Mesenchymal stem cell (in vitro differentiated cells and primary cell): ENCODE data around the gene LDLRAD2.

Experiments used
- DNase-seq: peaks from one replicate; pipeline ENCODE4 v3.0.0-alpha.2; 2013
- H2AFZ ChIP-seq: one replicate; pipeline ENCODE4 v1.6.1; 2013; ENCODE audit warnings: low read depth, mild to moderate bottlenecking, control low read depth, inconsistent platforms, low read length, moderate library complexity
- H2AK5ac ChIP-seq: 2 replicates; pipeline ENCODE4 v1.6.1; 2013; ENCODE audit warnings: low read length, moderate library complexity, mild to moderate bottlenecking, inconsistent platforms; ENCODE audit not compliant: severe bottlenecking
- H2BK120ac ChIP-seq: one replicate; pipeline ENCODE4 v1.6.1; 2013; ENCODE audit warnings: low read depth, mild to moderate bottlenecking, inconsistent platforms, low read length, moderate library complexity
- H2BK12ac ChIP-seq, 2 experiments: one replicate each; pipeline ENCODE4 v1.6.1; 2013; ENCODE audit warnings: inconsistent platforms in 2 of 2, low read length in 2 of 2, mild to moderate bottlenecking in 2 of 2, moderate library complexity in 2 of 2, control low read depth in 1 of 2
- H2BK15ac ChIP-seq: one replicate; pipeline ENCODE4 v1.6.1; 2013; ENCODE audit warnings: mild to moderate bottlenecking, low read depth, inconsistent platforms; ENCODE audit not compliant: poor library complexity, severe bottlenecking
- H2BK5ac ChIP-seq: 2 replicates; pipeline ENCODE4 v1.6.1; 2013; ENCODE audit warnings: low read depth, mild to moderate bottlenecking, low read length, control low read depth, inconsistent platforms; ENCODE audit not compliant: poor library complexity, severe bottlenecking
- H3K14ac ChIP-seq, 2 experiments: one replicate each; pipeline ENCODE4 v1.6.1; 2013; ENCODE audit warnings: inconsistent platforms in 2 of 2, low read length in 2 of 2, control low read depth in 1 of 2, mild to moderate bottlenecking in 1 of 2, moderate library complexity in 1 of 2
- H3K18ac ChIP-seq, 2 experiments: one replicate each; pipeline ENCODE4 v1.6.1; 2013; ENCODE audit warnings: inconsistent platforms in 2 of 2, low read length in 2 of 2, control low read depth in 1 of 2, low read depth in 1 of 2, mild to moderate bottlenecking in 1 of 2
- H3K23ac ChIP-seq, 2 experiments: one replicate each; pipeline ENCODE4 v1.6.1; 2013; ENCODE audit warnings: inconsistent platforms in 2 of 2, low read length in 2 of 2, mild to moderate bottlenecking in 2 of 2, moderate library complexity in 2 of 2, control low read depth in 1 of 2
- H3K27ac ChIP-seq: 2 replicates; pipeline ENCODE4 v1.5.1; 2013; ENCODE audit warnings: mild to moderate bottlenecking, moderate library complexity, low read length, control low read depth, inconsistent platforms; ENCODE audit not compliant: poor library complexity, severe bottlenecking
- H3K27me3 ChIP-seq, 2 experiments: 2 replicates each; pipeline versions ENCODE4 v1.6.1 to v1.7.0; 2013; ENCODE audit warnings: low read length in 2 of 2, mild to moderate bottlenecking in 2 of 2, moderate library complexity in 2 of 2, control low read depth in 1 of 2, inconsistent platforms in 1 of 2; ENCODE audit not compliant: control insufficient read depth in 1 of 2, insufficient read depth in 1 of 2
- H3K36me3 ChIP-seq, 2 experiments: 2 replicates each; pipeline versions ENCODE4 v1.6.1 to v1.7.0; 2013; ENCODE audit warnings: low read length in 2 of 2, control low read depth in 1 of 2, inconsistent platforms in 1 of 2, low read depth in 1 of 2, mild to moderate bottlenecking in 1 of 2; ENCODE audit not compliant: insufficient read depth in 2 of 2, control insufficient read depth in 1 of 2
- H3K4ac ChIP-seq, 2 experiments: one replicate each; pipeline ENCODE4 v1.6.1; 2013; ENCODE audit warnings: inconsistent platforms in 2 of 2, low read length in 2 of 2, mild to moderate bottlenecking in 2 of 2, moderate library complexity in 2 of 2, control low read depth in 1 of 2, low read depth in 1 of 2
- H3K4me1 ChIP-seq: 2 replicates; pipeline ENCODE4 v1.6.1; 2013; ENCODE audit warnings: low read depth, low read length, control low read depth; ENCODE audit not compliant: control insufficient read depth, insufficient read depth
- H3K4me2 ChIP-seq: 2 replicates; pipeline ENCODE4 v1.6.1; 2013; ENCODE audit warnings: low read length, mild to moderate bottlenecking, inconsistent platforms; ENCODE audit not compliant: poor library complexity, severe bottlenecking
- H3K4me3 ChIP-seq, 2 experiments: 2 replicates each; pipeline versions ENCODE4 v1.5.1 to v1.7.0; 2013; ENCODE audit warnings: low read length in 2 of 2, mild to moderate bottlenecking in 2 of 2, control low read depth in 1 of 2, low read depth in 1 of 2; ENCODE audit not compliant: insufficient read depth in 1 of 2
- H3K79me1 ChIP-seq: replicated peaks from 2 replicates; pipeline ENCODE4 v1.6.1; 2013; ENCODE audit warnings: mild to moderate bottlenecking, control low read depth, low read length, inconsistent platforms; ENCODE audit not compliant: poor library complexity, severe bottlenecking
- H3K9ac ChIP-seq: 2 replicates; pipeline ENCODE4 v1.7.0; 2013; ENCODE audit warnings: mild to moderate bottlenecking, low read length, moderate library complexity
- H3K9me3 ChIP-seq: 2 replicates; pipeline ENCODE4 v1.7.0; 2013; ENCODE audit warnings: mild to moderate bottlenecking, low read length; ENCODE audit not compliant: control insufficient read depth
- H4K8ac ChIP-seq: one replicate; pipeline ENCODE4 v1.6.1; 2013; ENCODE audit warnings: inconsistent platforms, mild to moderate bottlenecking, low read length, moderate library complexity
- H4K91ac ChIP-seq: one replicate; pipeline ENCODE4 v1.6.1; 2013; ENCODE audit warnings: mild to moderate bottlenecking, low read length, inconsistent platforms
- WGBS: methylation state at CpG from one replicate; pipeline ENCODE4 v1.1.7; 2013; ENCODE audit warnings: mixed read lengths; 5-methylcytosine and 5-hydroxymethylcytosine counted together

LDLRAD2 gene

DNA sequence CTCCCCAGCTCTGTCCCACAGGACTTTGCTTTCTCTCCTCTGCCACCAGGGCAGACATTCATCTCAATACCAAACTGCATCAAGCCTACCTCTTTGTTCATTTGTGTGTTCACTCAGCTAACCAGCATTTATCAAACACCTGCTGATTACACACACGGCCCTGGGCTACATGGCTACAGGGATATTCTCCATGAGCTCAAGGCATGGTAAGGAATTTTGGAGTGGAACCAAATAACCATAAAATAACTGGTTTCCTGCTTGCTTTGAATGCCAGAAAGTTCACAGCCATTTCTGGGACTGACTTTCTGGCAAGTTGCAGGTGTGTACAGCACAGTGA lies 54.6 kb downstream of the LDLRAD2 start:
- Histone ChIP-seq H3K18ac (no peak overlapping the region), H3K4me3 (no peak overlapping the region), H3K27me3 (no peaks in the 10 kb centered on the region), H2BK5ac (no peak overlapping the region), H3K4me1 (peaks cover 22% of the 10 kb centered on the region), H3K79me1 (peaks cover 26% of the 10 kb centered on the region), H2AK5ac (no peak overlapping the region), H3K36me3 (peaks cover 78 to 82% of the 10 kb centered on the region in 2 experiments), H3K23ac (no peak overlapping the region), H3K4me2 (no peak overlapping the region), H3K14ac (no peak overlapping the region), H2BK120ac (no peak overlapping the region), H4K91ac (no peak overlapping the region), H3K27ac (no peak overlapping the region), H3K4ac (no peak overlapping the region), H2AFZ (no peak overlapping the region), H3K9me3 (no peaks in the 10 kb centered on the region), H2BK12ac (no peak overlapping the region), H3K9ac (no peak overlapping the region), H4K8ac (no peak overlapping the region), H2BK15ac (no peak overlapping the region)
- 89% methylated on average over 1 of the region's 1 CpG for WGBS
- no peak for DNase-seq

DNA sequence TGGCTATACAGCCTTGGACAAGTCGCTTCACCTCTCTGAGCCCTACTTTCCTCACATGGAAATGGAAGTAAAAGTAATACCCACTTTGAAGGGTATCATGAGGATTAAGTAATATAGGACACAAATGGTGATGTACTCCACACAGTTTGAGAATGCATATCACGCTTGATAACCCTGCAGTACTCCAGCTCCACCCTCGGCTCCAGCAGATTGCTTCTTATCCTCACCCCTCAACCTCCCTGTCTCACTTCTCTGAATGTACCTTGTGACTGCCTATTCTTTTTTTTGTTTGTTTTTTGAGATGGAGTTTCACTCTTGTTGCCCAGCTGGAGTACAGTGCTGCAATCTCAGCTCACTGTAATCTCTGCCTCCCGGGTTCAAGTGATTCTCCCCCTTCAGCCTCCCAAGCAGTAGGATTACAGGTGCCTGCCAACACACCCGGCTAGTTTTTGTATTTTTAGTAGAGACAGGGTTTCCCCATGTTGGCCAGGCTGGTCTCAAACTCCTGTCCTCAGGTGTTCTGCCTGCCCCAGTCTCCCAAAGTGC lies 55.5 kb downstream of the LDLRAD2 start:
- Histone ChIP-seq H3K4ac (no peak overlapping the region), H3K4me2 (no peak overlapping the region), H3K23ac (no peak overlapping the region), H3K9ac (no peak overlapping the region), H3K4me1 (peaks cover 24% of the 10 kb centered on the region), H3K4me3 (no peak overlapping the region), H2AK5ac (no peak overlapping the region), H3K14ac (no peak overlapping the region), H3K27ac (no peak overlapping the region), H3K9me3 (no peaks in the 10 kb centered on the region), H4K8ac (no peak overlapping the region), H3K79me1 (peaks cover 30% of the 10 kb centered on the region), H2BK12ac (no peak overlapping the region), H2BK5ac (no peak overlapping the region), H4K91ac (no peak overlapping the region), H3K18ac (no peak overlapping the region), H3K36me3 (peaks cover 82 to 84% of the 10 kb centered on the region in 2 experiments), H2BK15ac (no peak overlapping the region), H2AFZ (no peak overlapping the region), H2BK120ac (no peak overlapping the region), H3K27me3 (no peaks in the 10 kb centered on the region)
- 100% methylated on average over 4 of the region's 5 CpGs for WGBS
- DNase-seq: no peak

DNA sequence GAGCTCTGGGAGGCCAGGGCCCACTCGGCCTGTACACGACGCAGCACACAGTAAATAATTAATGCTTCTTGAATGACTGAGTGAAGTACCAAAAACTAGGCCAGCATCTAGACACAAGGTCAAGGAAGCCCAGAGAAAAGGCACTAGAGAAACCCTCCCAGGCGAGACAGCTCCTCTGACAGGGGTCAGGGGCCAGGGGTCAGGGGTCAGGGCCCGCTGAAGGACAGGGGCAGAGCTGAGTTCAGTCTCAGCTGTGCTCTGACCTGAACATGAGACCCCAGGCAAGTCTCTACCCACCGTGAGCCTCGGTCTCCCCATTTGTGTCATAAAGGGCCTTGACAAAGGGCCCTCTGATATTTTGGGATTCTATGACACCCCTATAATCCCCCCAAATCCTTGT lies 56.4 kb downstream of the LDLRAD2 start:
- H3K4me2 ChIP-seq: no peak overlapping the region
- no peaks in the 10 kb centered on the region for H3K27me3 ChIP-seq
- H4K91ac ChIP-seq: no peak overlapping the region
- H3K4me3 ChIP-seq: no peak overlapping the region
- H2BK15ac ChIP-seq: no peak overlapping the region
- no peak overlapping the region for H2AK5ac ChIP-seq
- no peak overlapping the region for H2BK12ac ChIP-seq
- peaks cover 32% of the 10 kb centered on the region for H3K79me1 ChIP-seq
- no peak overlapping the region for H2BK120ac ChIP-seq
- peaks cover 28% of the 10 kb centered on the region for H3K4me1 ChIP-seq
- H3K4ac ChIP-seq: no peak overlapping the region
- DNase-seq: no peak
- H2AFZ ChIP-seq: no peak overlapping the region
- no peaks in the 10 kb centered on the region for H3K9me3 ChIP-seq
- peaks cover 90% of the 10 kb centered on the region in 2 experiments for H3K36me3 ChIP-seq
- H3K9ac ChIP-seq: no peak overlapping the region
- 94% methylated on average over 7 of the region's 7 CpGs for whole genome bisulfite sequencing
- H3K27ac ChIP-seq: no peak overlapping the region
- no peak overlapping the region for H4K8ac ChIP-seq
- no peak overlapping the region for H3K14ac ChIP-seq
- H2BK5ac ChIP-seq: no peak overlapping the region
- H3K18ac ChIP-seq: no peak overlapping the region
- no peak overlapping the region for H3K23ac ChIP-seq

DNA sequence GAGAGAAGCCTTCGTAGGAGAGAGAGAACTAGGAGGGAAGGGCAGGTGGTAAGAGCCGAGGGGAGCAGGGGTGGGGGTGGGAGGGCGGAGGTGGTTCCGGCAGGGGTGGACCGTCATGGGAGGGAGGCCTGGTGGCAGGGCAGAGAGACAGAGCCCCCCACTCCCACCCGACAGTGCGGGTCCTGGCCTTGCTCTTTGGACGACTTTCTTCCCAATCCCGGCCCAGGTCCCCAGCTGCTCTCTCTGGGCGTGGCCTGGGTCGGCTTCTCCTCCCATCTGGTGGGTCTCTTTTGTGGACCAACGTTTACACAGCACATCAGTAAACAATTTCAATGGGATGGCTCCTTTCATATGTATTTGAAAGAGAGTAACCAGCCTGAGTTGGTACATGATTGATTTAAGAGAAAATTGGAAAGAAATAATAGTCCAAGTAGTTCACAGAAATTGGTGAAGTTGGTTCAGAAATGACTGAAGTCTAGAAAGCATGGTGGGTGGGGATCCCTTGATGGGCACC lies 56.9 kb downstream of the LDLRAD2 start:
- Histone ChIP-seq H2BK5ac (no peak overlapping the region), H3K9me3 (no peaks in the 10 kb centered on the region), H3K4me1 (peaks cover 28% of the 10 kb centered on the region), H2BK15ac (peak overlapping the region; percentile 7), H3K27ac (no peak overlapping the region), H2AK5ac (no peak overlapping the region), H2BK120ac (no peak overlapping the region), H3K23ac (no peak overlapping the region), H3K4me3 (no peak overlapping the region), H3K36me3 (peaks cover 90 to 91% of the 10 kb centered on the region in 2 experiments), H3K9ac (peak overlapping the region; percentile 61), H3K27me3 (no peaks in the 10 kb centered on the region), H2BK12ac (no peak overlapping the region), H3K14ac (no peak overlapping the region), H3K4me2 (no peak overlapping the region), H4K8ac (no peak overlapping the region), H4K91ac (no peak overlapping the region), H3K18ac (no peak overlapping the region), H3K4ac (no peak overlapping the region), H2AFZ (no peak overlapping the region), H3K79me1 (peaks cover 32% of the 10 kb centered on the region)
- no peak for DNase-seq
- 98% methylated on average over 9 of the region's 12 CpGs for WGBS
